DMS153 treated with DMSO at 0.1 percent for 48 hours (cell line): ENCODE data around the gene TMEM165.
"Not testable (repeated sequence)": the region's sequence is repeated elsewhere in the genome, so short reads cannot be mapped to it uniquely, and the experiment has no call there.

ENCODE experiments used
- DNase-seq: peaks from one replicate; lab custom pipeline; 2025; ENCODE audit not compliant: unreplicated experiment; lab: John Stamatoyannopoulos, UW

Gene TMEM165, protein sequence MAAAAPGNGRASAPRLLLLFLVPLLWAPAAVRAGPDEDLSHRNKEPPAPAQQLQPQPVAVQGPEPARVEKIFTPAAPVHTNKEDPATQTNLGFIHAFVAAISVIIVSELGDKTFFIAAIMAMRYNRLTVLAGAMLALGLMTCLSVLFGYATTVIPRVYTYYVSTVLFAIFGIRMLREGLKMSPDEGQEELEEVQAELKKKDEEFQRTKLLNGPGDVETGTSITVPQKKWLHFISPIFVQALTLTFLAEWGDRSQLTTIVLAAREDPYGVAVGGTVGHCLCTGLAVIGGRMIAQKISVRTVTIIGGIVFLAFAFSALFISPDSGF

DNA sequence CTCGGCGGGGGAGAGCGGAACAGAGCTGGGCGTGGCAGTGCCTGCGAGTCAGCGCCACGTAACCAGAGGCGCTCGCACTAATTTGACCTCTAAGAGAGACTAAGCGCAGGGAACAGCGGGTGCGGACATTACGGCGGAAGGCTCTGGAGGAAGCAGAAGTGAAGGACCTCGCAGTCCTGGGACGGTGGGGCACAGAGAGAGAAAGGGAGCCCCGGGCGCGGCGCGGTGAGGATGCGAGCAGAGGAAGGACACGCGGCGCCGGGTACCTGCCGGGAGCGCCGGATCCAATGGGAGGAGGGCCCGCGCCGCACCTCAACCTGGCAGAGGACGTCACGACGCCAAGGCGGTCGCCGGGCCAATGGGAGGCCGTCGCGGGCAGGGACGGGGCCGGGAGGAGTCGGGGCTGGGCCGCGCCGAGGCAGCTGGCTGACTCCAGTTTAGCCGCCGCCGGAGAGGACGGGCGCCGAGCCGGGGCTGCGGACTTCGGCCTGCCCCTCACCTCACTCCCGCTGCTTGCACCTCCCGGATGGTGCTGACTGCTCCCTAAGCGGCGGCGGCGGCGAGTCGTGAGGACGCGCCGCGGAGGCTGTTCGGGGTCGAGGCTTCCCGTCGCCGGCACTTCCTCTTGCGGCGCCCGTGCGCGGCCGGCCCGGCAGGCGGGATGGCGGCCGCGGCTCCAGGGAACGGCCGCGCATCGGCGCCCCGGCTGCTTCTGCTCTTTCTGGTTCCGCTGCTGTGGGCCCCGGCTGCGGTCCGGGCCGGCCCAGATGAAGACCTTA is at the start of gene TMEM165:
TMEM165 (plus strand) TSS at position 429 of the 779 bp plus-strand sequence; CDS start at position 662, 233 bp downstream.
- DNase-seq = peak; percentile 82

DNA sequence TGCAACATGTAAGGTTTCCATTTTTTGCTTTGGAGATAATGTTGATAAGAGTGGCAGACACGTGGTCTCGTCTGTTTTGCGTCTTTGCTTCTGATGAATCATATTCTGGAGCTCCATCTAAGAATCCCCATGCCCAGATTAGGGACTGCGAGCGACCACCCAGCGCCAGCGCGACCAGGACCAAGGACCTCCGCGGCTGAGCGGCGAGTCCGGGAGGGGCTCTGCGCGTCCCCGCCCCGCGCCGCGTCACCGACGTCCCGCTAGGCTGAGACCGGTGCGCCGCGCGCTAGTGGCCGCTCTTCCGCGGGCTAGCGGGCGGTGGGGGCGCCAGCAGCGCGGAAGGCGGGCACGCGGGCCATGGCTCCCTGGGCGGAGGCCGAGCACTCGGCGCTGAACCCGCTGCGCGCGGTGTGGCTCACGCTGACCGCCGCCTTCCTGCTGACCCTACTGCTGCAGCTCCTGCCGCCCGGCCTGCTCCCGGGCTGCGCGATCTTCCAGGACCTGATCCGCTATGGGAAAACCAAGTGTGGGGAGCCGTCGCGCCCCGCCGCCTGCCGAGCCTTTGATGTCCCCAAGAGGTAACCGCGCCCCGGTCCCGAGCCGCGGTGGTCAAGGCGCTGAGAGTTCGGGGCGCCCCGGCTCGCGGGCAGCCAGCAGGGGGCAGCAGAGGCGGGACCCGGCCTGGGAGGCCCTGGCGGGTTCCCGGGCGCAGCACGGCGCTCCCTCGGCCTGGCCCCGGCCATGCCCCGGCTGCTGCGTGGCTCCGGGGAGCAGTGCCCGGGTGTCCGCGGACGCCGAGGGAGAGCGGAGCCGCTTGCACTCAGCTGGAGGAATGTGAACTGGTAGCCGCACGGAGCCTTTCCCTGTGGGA is 49.5 kb upstream of the TMEM165 start, which contains the start of gene SRD5A3:
SRD5A3 (plus strand) TSS at position 263 of the 871 bp plus-strand sequence; CDS start at position 358, 95 bp downstream.
- DNase-seq = peak; percentile 65

DNA sequence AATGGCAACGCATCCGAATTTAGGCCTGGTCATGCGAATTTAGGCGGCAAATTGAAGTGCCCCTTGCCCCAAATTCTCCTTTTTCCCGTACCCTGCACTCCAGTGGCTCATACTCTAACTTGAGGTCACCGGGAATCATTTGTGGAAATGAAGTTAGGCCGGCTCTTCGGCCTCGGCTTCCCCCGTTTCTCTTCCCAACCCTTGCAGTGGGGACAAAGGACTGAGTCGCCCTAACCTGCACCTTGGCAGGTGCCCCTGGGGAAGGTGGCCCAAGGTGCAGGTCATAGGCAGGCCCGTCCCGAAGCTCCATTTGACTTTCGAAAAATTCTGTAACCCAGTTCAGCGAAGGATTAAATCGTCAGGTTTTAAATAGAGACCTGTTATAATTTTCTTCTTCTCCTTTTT is 48.9 kb upstream of the TMEM165 start:
- no peak for DNase-seq

DNA sequence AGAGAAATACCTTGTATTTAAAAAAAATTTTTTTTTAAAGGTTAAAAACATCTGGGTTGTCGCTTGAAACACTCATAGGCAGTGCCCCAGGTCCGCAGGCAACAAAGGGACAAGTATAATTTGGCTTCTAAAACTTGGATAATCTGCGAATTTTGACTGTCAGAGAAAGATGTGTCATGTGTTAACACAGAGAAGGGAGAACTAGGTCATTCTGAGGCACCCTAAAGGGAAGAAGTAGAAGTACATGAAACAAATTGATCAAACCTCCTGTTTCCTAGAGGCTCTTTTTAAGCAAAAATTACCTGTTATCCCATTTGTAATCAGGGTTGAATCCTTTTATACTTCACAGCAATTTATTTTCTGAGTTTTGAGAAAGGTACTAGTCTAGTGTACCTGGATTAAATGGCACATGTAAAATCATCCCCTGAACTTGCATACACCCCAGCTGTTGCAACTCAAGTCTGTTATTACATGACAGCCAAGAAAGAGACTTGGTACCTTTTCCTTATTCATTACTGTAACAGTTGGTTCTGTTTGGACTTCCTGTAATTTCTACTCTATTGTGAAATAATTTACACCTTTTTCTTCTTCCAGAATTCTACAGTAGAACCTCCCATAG is 48.0 kb upstream of the TMEM165 start:
- DNase-seq = no peak

DNA sequence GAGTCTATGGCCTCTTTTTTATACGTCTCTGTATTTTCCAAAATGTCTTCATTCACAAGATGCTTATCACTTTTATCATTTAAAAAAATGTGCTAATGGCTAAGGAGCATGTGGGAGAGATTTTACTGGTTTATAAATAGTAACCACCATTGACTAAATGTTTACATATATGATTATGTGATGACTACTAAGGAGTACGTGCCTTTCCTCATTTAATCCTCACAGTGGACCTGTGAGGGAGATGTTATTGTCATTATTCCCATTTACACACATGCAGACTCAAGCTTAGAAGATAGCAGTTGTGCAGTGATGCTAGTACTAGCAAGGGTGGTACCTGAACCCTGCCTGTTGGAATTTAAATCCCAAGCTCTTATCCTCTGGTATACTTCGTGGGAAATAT is 47.3 kb upstream of the TMEM165 start:
- no peak for DNase-seq

DNA sequence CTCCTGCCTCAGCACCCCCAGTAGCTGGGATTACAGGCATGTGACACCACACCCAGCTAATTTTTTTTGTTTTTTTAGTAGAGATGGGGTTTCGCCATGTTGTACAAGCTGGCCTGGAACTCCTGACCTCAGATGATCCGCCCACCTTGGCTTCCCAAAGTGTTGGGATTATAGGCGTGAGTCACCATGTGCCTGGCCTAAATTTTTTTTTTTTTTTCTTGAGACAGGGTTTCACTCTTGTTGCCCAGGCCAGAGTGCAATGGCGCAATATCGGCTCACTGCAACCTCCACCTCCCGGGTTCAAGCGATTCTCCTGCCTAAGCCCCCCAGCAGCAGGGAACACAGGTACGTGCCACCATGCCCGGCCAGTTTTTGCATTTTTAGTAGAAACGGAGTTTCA is 44.9 kb upstream of the TMEM165 start:
- not testable (repeated sequence) for DNase-seq

DNA sequence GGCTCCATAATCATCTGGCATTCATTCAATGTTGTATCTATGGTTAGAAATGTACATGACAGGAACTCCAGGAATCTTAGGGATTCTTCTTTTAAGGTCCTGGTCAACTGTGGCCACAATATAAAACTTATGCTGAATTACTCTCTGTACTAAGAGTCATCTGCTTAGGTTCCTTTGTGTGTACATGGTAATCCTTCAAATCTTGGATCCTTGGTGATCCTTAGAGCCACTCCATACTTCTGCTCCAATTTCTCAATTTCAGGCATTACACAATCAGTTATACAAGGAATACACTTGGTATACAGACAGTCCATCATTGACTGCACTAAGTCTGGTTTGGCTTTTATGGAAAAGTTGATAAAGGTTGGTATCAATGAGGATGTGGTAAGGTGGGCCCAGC is 43.9 kb upstream of the TMEM165 start:
- DNase-seq = no peak

DNA sequence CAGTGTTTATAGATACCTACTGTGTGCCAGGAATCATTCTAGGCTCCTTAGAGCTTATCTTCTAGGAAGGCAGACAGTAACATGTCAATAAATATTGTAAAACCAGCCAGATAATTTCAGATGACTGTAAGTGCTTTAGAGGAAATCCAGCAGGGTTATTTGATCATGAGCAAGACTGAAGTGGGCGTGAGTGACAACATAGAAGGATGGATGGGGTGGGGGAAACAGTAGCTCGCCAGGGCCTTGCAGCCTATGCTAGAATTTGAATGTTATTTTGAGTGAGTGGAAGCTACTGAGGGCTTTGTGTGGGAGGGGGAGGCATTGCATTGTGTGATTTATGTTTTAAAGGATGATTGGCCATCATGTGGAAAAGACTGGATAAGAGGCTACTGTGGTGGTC is 43.0 kb upstream of the TMEM165 start:
- no peak for DNase-seq

DNA sequence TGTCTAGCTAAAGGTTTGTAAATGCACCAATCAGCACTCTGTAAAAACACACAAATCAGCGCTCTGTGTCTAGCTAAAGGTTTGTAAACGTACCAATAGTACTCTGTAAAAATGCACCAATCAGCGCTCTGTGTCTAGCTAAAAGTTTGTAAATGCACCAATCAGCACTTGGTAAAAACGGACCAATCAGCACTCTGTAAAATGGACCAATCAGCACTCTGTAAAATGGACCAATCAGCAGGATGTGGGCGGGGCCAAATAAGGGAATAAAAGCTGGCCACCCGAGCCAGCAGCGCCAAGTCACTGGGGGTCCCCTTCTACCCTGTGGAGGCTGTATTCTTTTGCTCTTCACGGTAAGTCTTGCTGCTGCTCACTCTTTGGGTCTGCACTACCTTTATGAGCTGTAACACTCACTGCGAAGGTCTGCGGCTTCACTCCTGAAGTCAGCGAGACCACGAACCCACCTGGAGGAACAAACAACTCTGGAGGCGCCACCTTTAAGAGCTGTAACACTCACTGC is 42.5 kb upstream of the TMEM165 start:
- DNase-seq = not testable (repeated sequence)

DNA sequence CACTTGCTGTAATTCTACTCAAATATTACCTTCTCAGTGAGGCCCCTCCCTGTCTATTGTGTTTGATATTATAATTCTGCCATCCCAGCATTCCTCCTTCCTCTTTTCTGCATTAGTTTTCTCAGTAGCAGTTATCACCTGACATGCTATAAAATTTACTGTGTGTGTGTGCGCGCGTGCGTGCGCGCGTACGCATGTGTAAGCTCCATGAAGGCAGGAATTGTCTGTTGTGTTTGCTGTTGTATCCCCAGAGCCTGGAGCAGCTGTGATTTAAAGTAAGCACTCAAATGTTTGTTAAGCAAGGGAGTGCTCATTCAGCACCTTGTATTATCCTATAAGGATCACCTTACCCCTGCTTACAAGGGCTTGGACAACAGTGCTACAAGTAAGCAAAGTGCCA is 41.1 kb upstream of the TMEM165 start:
- DNase-seq = no peak

DNA sequence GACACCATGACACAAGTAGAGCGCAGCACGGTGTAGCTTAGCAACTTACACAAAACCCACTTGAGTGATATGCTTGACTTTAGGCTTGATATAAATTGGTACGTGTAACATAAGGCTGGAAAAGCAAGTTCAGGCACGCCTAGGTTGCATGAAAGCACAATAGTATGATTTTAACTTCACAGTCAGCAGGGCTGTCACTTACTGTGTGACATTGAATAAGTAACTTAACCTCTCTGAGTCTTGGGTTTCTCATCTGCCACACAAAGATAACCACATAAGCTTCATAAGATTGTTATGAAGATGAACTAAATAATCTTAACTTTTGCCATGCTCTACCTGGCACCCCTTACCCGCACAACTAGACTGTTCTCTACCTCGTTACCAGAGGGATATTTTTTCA is 40.2 kb upstream of the TMEM165 start:
- no peak for DNase-seq

DNA sequence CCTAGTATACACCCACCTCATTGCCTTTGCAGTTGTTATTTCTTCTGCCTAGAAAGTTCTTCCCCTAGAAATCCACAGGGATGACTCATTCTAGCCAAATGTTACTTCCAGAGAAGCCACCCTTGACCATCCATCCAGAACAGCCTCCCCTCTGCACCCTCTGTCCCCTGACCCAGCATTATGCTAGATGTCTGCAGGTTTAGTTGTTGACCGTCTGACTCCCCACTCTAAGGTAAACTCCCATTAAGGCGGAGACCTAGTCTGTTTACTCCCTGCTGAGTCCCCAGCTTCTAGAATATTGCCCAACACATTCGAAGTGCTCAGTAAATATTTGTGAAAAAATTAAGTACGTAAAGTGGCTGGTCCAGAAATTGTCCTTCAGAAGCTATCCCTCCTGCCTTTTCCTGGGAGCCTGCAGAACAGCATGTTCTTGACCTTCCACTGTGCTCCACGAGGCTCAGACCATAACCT is 38.7 kb upstream of the TMEM165 start:
- DNase-seq = no peak

DNA sequence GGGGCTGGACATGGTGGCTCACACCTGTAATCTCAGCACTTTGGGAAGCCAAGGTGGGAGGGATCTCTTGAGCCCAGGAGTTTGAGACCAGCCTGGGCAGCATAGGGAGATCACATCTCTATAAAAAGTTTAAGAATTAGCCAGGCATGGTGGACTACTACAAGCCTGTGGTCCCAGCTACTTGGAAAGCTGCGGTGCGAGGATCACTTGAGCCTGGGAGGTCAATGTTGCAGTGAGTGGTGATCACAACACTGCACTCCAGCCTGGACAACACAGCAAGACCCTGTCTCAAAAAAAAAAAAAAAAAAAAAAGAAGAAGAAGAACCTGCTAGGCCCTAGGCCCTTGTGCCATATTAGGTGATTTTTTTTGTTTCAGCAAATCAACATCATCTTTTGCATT is 37.5 kb upstream of the TMEM165 start:
- DNase-seq = no peak

DNA sequence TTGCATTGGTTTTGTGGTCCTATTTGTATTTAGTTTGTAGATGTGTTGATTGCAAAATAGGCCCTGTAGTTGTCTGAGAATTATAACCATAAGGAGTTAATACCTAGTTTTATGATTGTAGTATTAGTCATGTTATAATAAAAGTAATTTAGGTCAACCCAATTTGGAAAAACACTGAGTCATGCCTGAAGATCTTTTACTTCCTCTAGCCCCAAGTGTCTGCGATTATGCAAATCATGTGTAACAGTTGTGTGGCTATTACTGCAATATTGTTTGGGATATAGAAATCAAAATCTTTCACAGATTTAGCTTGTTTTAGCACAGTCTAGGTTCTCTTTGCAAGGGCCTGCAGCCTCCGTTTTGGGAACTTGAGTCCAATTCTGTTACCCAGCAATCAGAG is 37.1 kb upstream of the TMEM165 start:
- no peak for DNase-seq

DNA sequence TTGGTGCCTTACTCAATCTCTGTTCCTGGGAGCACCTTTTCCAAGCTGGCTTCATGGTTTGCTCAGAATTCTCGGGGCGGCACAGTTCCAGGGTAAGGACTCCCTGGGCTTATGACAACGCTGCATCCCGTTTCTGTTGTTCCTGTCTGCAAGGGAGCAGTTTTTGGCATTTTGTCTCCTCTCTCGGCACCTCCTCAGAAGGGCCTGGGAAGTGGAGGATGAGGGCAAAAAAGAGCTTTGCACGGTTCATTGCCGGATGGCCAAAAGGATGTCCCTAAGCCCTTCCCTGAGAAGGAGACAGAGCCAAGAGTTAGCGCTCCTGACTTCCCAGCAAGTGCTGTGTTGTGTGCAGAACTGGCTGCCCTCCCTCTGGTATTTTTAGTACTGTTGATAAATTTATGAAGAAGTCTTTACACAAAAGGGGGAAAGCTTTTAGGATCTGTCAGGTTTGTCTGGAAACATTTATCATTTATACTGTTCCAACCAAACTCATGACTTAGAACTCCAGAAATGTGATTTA is 36.3 kb upstream of the TMEM165 start:
- no peak for DNase-seq

DNA sequence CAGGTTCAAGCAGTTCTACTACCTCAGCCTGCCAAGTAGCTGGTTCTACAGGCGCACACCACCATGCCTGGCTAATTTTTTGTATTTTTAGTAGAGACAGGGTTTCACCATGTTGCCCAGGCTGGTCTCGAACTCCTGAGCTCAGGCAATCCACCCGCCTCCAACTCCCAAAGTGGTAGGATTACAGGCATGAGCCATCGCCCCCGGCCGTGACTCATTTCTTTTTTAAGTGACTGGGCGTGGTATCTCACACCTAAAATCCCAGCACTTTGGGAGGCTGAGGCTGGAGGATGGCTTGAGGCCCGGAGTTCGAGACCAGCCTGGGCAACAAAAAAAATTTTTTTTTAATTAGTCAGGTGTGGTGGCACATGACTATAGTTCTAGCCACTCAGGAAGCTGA is 32.8 kb upstream of the TMEM165 start:
- not testable (repeated sequence) for DNase-seq

DNA sequence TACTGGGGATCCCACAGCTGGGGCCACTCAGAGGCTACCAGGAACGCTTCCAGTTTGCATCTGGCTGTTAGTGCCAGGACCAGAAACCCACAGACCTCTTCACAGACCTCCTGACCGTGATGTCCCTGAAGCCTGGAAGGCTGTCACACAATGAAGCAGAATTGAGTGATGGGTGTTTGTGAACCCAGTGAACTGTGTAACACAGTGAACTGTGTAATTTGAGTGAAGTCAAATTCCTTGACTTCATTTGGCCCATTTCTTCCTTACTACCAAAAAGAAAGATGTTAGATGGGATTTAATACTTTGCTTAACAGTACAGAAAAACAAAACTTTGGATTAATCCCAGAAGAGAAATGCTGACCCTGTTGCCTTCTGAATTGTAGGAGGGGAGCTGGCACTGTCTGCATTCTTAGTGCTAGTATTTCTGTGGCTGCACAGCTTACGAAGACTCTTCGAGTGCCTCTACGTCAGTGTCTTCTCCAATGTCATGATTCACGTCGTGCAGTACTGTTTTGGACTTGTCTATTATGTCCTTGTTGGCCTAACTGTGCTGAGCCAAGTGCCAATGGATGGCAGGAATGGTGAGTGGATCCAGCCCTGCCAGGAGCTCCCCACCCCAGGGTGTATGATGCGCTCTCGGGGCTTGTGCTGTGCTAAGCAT is 31.9 kb upstream of the TMEM165 start:
- no peak for DNase-seq

DNA sequence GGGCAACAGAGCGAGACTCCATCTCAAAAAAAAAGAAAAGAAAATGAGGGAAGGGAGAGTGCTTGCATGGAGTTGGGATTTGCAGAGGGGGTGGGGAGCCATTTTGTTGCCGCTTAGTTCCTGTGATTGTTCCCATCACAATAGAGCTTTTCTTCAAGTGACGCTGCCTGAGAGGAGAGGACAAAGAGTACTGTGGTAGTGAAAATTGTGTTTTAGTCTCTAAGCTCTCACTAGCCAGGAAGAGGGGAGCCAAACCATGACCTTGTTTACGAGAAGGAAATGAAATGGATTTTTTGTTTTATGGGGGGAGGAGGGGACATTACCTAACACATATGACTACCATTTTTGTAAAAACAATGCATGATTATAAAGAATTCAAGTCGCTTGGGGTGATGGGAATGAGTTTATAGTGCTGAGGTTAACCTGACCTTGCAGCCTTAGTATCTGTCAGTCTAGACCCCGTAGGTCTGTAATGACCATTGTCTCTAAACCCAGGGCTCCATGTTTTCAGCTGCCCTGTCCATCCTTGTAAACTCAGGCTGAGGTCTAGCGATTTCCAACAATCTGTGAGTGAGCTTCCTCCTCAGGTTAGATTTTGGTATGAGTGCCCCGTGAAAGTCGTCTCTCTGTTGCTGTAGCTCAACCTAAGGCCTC is 30.9 kb upstream of the TMEM165 start:
- no peak for DNase-seq

DNA sequence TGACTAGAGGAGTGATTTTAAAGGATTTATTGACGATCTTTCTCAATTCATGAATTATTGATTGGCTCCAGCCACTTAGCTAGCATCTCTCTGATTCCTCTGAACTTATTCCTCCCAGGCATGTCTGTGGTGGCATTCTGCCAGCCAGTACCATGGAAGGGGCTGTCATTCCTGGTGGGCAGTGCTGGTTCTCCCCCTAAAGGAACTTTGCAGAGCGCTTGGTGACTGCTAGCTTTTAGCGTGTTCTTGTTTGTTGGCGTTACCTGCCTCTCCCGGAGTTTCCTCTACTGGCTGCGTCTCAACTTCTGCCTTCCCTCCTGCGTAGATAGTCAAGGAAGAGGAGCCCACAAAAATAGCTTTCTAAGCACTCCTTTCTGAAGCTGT is 30.4 kb upstream of the TMEM165 start:
- no peak for DNase-seq
